B cell (primary cell): ENCODE results near the gene CKAP5.

Experiments
- CTCF ChIP-seq: fragments of 200-600 bp; IDR thresholded peaks from one replicate; pipeline ENCODE4 v1.8.0; 2022; ENCODE audit warnings: antibody characterized with exemption, mild to moderate bottlenecking
- EZH2 ChIP-seq: IDR thresholded peaks from 2 replicates; pipeline ENCODE4 v1.6.1; 2012; ENCODE audit warnings: borderline replicate concordance, low read depth, mild to moderate bottlenecking, moderate library complexity, low read length; ENCODE audit not compliant: insufficient read depth, poor library complexity, severe bottlenecking

- TF ChIP-seq CTCF, result no peak
- TF ChIP-seq EZH2, result no peak
These were observed 8.2 kb downstream of the CKAP5 start for GRCh38 chr11:46837860-46838259.
